Measurements from ENCODE around the gene RBMS3. TPM values are rescaled to one million over a fixed set of nuclear protein-coding genes. Genes with fewer than 3 reads are reported as not detected.

The RBMS3 gene
- total and polyA plus RNA-seq, 12 donors: 8.7 to 90.1 (median 51.2) TPM

DNA sequence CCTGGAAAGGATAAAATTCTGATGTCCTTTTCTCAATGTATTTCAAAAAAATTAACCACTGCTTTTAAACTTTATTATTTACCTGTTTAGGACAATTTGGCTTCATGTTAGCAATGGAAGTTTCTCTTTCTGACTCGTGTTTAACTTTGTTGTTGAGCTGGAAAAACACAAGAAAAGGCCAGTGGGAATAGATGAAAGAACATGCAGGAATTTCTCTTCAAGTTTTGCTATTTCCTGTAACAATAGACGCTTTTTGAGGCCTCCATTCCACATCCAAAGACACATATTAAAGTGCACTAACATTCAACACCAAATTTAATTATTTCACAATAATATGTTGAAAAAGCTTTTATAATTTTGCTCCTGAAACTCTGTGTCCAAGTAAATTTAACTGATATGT, 9.7 kb downstream of the RBMS3 start:
- H3K36me3 ChIP-seq (replicated peaks in 1 of 2): no peaks in the 10 kb centered on the region
- TF ChIP-seq CTCF (IDR thresholded peaks at IDR 0.05): no peak
- TF ChIP-seq POLR2A (IDR thresholded peaks at IDR 0.05): no peak
- H3K9me3 ChIP-seq (replicated peaks in 1 of 3): no peaks in the 10 kb centered on the region
- peaks cover 8 to 47% of the 10 kb centered on the region in 2 donors for H3K4me1 ChIP-seq (replicated peaks in 1 of 2)
- H3K27ac ChIP-seq: peak overlapping the region in 1 of 5 donors; percentile 11
- H3K4me3 ChIP-seq: no peak overlapping the region
- no peak for DNase-seq
- intact Hi-C loops (cut with DNase I): loop anchor here in 1 of 2 donors (10.0 kb wide), 1 partner anchor 124 kb away; no protein-coding TSS in a partner anchor
- 67 to 72% (median 69%) methylated on average over 2 of the region's 2 CpGs for WGBS, 4 donors
- no peaks in the 10 kb centered on the region for H3K27me3 ChIP-seq

DNA sequence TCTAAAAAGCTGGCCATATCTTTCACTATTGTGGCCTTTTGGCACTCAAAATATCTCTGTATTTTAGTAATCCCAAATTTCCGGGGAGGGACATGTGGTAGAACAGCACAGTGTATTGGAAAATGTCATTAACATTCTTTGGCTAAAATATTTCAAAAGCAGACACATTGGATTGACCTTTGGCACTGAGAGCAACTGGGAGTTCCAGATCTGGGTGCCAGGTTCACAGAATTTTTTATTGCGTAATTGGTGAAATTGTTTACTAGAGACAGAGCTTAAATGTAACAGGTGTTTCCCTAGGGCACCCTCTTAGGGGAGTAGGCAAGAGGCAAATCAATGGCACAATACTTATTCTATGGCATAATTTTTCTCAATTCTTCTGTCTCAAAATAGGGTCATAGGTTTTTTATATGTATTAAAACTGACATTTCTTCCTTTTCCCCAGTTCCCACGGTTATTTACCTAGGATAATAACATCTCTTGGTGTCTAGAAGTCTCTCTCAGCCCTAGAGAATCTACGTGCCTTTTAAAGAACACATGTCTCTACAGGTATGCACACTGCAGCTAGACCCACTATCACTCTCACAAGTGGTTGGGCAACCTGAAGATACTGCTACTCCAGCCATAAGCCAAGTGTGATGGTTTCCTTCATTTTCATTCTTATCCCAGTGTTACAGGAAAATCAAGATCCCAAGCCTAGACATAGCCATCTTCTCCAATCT, 10.6 kb downstream of the RBMS3 start:
- Histone ChIP-seq H3K27me3 (no peaks in the 10 kb centered on the region), H3K4me3 (no peak overlapping the region), H3K36me3 (replicated peaks in 1 of 2) (no peaks in the 10 kb centered on the region), H3K27ac (peak overlapping the region in 1 of 5 donors; percentile 23), H3K4me1 (replicated peaks in 1 of 2) (peaks cover 6 to 47% of the 10 kb centered on the region in 2 donors), H3K9me3 (replicated peaks in 1 of 3) (no peaks in the 10 kb centered on the region)
- intact Hi-C loops (cut with DNase I): loop anchor here in 1 of 2 donors (10.0 kb wide), 1 partner anchor 123 kb away; no protein-coding TSS in a partner anchor
- no peak for DNase-seq
- TF ChIP-seq POLR2A (IDR thresholded peaks at IDR 0.05) (no peak), CTCF (IDR thresholded peaks at IDR 0.05) (no peak)
- 65 to 83% (median 72%) methylated on average over 4 of the region's 4 CpGs for WGBS, 4 donors

DNA sequence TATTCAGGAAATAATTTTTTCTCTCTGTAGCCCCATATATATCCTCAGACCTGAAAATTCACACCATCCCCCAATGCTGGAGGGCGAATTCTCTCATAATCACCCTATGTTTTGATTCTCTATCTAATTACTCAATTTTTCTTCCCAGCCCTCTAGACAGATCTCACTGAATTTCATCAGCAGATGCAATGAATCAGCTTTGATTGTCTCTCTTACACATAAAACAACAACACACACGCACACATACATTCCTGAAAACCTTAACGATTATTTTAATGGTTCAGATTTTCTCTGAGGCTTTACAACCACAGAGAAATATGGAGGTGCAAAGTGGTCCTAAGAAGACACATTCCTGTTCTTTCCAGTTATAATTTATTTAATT, 11.1 kb downstream of the RBMS3 start:
- Histone ChIP-seq H3K4me3 (no peak overlapping the region), H3K9me3 (replicated peaks in 1 of 3) (no peaks in the 10 kb centered on the region), H3K36me3 (replicated peaks in 1 of 2) (no peaks in the 10 kb centered on the region), H3K4me1 (replicated peaks in 1 of 2) (peaks cover under 1 to 47% of the 10 kb centered on the region in 2 donors), H3K27me3 (no peaks in the 10 kb centered on the region), H3K27ac (peak overlapping the region in 1 of 5 donors; percentile 9)
- 89 to 95% (median 91%) methylated on average over 3 of the region's 3 CpGs for WGBS, 4 donors
- no peak for TF ChIP-seq CTCF (IDR thresholded peaks at IDR 0.05)
- no peak for TF ChIP-seq POLR2A (IDR thresholded peaks at IDR 0.05)
- DNase-seq: no peak
- intact Hi-C loops (cut with DNase I): loop anchor here in 1 of 2 donors (10.0 kb wide), 1 partner anchor 123 kb away; no protein-coding TSS in a partner anchor

DNA sequence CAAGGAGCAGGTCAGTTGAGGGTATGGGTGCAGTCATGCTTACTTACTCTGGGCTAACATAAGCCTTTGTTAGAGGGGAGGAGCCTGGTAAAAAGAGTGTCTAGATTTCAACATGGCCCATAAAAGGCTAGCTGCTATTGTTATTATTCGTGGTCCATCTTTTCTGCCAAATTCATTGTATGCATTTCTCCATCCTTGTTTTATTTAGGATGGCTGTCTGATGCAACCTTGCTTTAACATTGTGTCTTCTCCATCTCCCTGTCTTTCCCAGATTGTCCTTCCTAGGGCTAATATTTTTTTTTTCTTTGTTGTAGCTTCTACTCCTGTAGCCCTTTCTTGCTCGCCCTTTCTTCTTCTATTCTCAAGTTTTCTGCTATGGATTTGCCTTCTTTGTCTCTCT, 12.6 kb downstream of the RBMS3 start:
- 45 to 92% (median 57%) methylated on average over 2 of the region's 2 CpGs for WGBS, 4 donors
- no peak for DNase-seq
- H3K4me3 ChIP-seq: no peak overlapping the region
- no peaks in the 10 kb centered on the region for H3K27me3 ChIP-seq
- no peaks in the 10 kb centered on the region for H3K9me3 ChIP-seq (replicated peaks in 1 of 3)
- peak overlapping the region in 2 of 5 donors; percentile 8 to 22 for H3K27ac ChIP-seq
- H3K36me3 ChIP-seq (replicated peaks in 1 of 2): no peaks in the 10 kb centered on the region
- no peak for TF ChIP-seq POLR2A (IDR thresholded peaks at IDR 0.05)
- peaks cover 0 to 44% of the 10 kb centered on the region in 2 donors for H3K4me1 ChIP-seq (replicated peaks in 1 of 2)
- intact Hi-C loops (cut with DNase I): loop anchor here in 1 of 2 donors (10.0 kb wide), 1 partner anchor 121 kb away; no protein-coding TSS in a partner anchor
